ENCODE results near the gene PTPRK. TPM values are rescaled to one million over a fixed set of nuclear protein-coding genes. Genes with fewer than 3 reads are reported as not detected.

PTPRK gene
- total and polyA plus RNA-seq, 4 donors = 12.1 to 61.2 (median 29.1) TPM

DNA sequence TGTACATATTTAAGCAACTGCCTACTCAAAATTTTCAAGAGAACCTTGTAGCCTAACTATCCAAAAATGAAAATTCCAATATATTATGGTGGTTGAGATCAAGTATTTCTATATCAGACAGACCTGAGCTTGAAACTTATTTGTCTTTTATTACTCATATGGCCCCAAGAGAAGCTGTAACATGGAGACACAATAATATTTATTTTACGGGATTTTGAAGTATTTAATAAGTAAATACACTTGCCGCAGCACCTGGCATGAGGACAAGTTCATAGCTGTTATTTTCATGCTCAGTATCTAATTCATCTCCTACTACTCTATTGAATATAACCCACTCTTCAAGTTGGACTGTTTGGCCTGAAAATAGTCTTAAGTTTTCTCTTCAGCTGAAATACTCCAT lies 28.0 kb downstream of the PTPRK start (continued):
- no peak for TF ChIP-seq FOXA2 (IDR thresholded peaks at IDR 0.05)

DNA sequence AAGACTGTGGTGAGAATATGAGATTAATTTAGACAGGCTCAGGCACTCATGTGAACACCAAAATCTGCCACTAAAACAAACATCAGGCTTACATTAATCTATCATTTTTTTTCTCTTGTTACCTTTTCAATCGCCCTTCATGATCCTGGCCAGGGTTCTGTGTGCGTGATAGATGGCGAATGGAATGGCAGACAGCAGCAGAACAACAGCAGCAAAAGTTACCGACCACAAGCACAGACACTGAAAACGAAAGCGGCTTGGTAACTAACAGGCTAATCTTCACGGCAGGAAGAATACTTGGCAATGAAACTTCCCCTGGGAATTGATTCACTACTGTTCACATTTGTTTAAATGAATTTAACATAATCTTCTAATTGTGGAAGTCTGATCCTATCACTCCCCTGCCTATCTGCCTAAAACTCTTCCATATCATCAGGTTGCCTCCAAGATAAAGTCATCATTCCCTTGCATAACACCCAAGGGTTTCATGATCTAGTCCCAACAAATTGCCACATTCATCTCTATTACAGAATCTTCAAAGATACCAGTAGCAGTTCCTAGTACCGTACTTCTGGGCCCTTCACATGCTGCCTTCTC lies 28.7 kb downstream of the PTPRK start:
- DNase-seq (ENCODE audit: low spot score) = no peak
- TF ChIP-seq, protein P1, sequence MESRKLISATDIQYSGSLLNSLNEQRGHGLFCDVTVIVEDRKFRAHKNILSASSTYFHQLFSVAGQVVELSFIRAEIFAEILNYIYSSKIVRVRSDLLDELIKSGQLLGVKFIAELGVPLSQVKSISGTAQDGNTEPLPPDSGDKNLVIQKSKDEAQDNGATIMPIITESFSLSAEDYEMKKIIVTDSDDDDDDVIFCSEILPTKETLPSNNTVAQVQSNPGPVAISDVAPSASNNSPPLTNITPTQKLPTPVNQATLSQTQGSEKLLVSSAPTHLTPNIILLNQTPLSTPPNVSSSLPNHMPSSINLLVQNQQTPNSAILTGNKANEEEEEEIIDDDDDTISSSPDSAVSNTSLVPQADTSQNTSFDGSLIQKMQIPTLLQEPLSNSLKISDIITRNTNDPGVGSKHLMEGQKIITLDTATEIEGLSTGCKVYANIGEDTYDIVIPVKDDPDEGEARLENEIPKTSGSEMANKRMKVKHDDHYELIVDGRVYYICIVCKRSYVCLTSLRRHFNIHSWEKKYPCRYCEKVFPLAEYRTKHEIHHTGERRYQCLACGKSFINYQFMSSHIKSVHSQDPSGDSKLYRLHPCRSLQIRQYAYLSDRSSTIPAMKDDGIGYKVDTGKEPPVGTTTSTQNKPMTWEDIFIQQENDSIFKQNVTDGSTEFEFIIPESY (IDR thresholded peaks at IDR 0.05) = no peak
- TF ChIP-seq, protein P2, sequence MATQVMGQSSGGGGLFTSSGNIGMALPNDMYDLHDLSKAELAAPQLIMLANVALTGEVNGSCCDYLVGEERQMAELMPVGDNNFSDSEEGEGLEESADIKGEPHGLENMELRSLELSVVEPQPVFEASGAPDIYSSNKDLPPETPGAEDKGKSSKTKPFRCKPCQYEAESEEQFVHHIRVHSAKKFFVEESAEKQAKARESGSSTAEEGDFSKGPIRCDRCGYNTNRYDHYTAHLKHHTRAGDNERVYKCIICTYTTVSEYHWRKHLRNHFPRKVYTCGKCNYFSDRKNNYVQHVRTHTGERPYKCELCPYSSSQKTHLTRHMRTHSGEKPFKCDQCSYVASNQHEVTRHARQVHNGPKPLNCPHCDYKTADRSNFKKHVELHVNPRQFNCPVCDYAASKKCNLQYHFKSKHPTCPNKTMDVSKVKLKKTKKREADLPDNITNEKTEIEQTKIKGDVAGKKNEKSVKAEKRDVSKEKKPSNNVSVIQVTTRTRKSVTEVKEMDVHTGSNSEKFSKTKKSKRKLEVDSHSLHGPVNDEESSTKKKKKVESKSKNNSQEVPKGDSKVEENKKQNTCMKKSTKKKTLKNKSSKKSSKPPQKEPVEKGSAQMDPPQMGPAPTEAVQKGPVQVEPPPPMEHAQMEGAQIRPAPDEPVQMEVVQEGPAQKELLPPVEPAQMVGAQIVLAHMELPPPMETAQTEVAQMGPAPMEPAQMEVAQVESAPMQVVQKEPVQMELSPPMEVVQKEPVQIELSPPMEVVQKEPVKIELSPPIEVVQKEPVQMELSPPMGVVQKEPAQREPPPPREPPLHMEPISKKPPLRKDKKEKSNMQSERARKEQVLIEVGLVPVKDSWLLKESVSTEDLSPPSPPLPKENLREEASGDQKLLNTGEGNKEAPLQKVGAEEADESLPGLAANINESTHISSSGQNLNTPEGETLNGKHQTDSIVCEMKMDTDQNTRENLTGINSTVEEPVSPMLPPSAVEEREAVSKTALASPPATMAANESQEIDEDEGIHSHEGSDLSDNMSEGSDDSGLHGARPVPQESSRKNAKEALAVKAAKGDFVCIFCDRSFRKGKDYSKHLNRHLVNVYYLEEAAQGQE (IDR thresholded peaks at IDR 0.05) = no peak
- peak in 1 of 2 donors; percentile 14 for TF ChIP-seq RAD21 (IDR thresholded peaks at IDR 0.05)
- TF ChIP-seq HNF4A (conservative IDR thresholded peaks at IDR 0.05) = no peak
- no peak for TF ChIP-seq HNF4G (IDR thresholded peaks at IDR 0.05)
- TF ChIP-seq, protein P3, sequence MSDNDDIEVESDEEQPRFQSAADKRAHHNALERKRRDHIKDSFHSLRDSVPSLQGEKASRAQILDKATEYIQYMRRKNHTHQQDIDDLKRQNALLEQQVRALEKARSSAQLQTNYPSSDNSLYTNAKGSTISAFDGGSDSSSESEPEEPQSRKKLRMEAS (IDR thresholded peaks at IDR 0.05) = no peak
- no peak for TF ChIP-seq JUND (IDR thresholded peaks at IDR 0.05)
- TF ChIP-seq TAF1 (conservative IDR thresholded peaks at IDR 0.05) = no peak
- TF ChIP-seq, protein P4, sequence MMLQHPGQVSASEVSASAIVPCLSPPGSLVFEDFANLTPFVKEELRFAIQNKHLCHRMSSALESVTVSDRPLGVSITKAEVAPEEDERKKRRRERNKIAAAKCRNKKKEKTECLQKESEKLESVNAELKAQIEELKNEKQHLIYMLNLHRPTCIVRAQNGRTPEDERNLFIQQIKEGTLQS (IDR thresholded peaks at IDR 0.05) = no peak
- TF ChIP-seq, protein P5, sequence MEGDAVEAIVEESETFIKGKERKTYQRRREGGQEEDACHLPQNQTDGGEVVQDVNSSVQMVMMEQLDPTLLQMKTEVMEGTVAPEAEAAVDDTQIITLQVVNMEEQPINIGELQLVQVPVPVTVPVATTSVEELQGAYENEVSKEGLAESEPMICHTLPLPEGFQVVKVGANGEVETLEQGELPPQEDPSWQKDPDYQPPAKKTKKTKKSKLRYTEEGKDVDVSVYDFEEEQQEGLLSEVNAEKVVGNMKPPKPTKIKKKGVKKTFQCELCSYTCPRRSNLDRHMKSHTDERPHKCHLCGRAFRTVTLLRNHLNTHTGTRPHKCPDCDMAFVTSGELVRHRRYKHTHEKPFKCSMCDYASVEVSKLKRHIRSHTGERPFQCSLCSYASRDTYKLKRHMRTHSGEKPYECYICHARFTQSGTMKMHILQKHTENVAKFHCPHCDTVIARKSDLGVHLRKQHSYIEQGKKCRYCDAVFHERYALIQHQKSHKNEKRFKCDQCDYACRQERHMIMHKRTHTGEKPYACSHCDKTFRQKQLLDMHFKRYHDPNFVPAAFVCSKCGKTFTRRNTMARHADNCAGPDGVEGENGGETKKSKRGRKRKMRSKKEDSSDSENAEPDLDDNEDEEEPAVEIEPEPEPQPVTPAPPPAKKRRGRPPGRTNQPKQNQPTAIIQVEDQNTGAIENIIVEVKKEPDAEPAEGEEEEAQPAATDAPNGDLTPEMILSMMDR (IDR thresholded peaks at IDR 0.05; ENCODE audit: low read depth, low read length, missing input control) = no peak
- peak in 1 of 2 donors; percentile 3 for TF ChIP-seq RXRA (IDR thresholded peaks at IDR 0.05)
- no peak for TF ChIP-seq SP1 (IDR thresholded peaks at IDR 0.05)
- TF ChIP-seq FOXA2 (IDR thresholded peaks at IDR 0.05) = no peak
- TF ChIP-seq YY1 (IDR thresholded peaks at IDR 0.05) = peak; percentile 39
- no peak for TF ChIP-seq EGR1 (IDR thresholded peaks at IDR 0.05; ENCODE audit: low read depth in 2 of 2)
- TF ChIP-seq GABPA (IDR thresholded peaks at IDR 0.05 in 1 of 2, conservative IDR thresholded peaks at IDR 0.05 in 1 of 2) = no peak
- no peak for TF ChIP-seq NR2F2 (IDR thresholded peaks at IDR 0.05)
- H3K4me1 ChIP-seq (ENCODE audit: control insufficient read depth in 4 of 4, insufficient read depth in 4 of 4, low read length in 3 of 4) = peaks cover 2 to 37% (median 14%) of the 10 kb centered on the region in 4 donors
- H3K27me3 ChIP-seq (ENCODE audit: control insufficient read depth in 4 of 4, insufficient read depth in 4 of 4, low read length in 3 of 4) = no peaks in the 10 kb centered on the region
- H3K4me3 ChIP-seq (ENCODE audit: low read depth in 1 of 3, low read length in 3 of 3) = peak overlapping the region in 2 of 3 donors; percentile 26 to 37
- WGBS = 31% methylated on average over 8 of the region's 8 CpGs
- no peaks in the 10 kb centered on the region for H3K36me3 ChIP-seq (ENCODE audit: control insufficient read depth in 4 of 4, insufficient read depth in 3 of 4, low read depth in 1 of 4, low read length in 3 of 4)
- peak overlapping the region; percentile 39 to 75 for H3K9ac ChIP-seq (ENCODE audit: low read depth in 1 of 2, low read length in 2 of 2)
- H3K9me3 ChIP-seq (ENCODE audit: control insufficient read depth in 4 of 4, low read length in 3 of 4) = no peaks in the 10 kb centered on the region
- H3K27ac ChIP-seq (ENCODE audit: low read depth in 1 of 2, low read length in 2 of 2) = peak overlapping the region; percentile 56 to 77

Measured in liver (tissue), 9 donors.